GM21737 (cell line): ENCODE data around the gene MRPL14.
"Not testable (repeated sequence)": the region's sequence is repeated elsewhere in the genome, so short reads cannot be mapped to it uniquely, and the experiment has no call there.

Source experiments
- ATAC-seq: cut with Tn5 transposase; IDR thresholded peaks from one replicate; pipeline ENCODE4 v1.9.1; 2021; ENCODE audit warnings: mild to moderate bottlenecking, moderate library complexity; ENCODE audit not compliant: unreplicated experiment

The MRPL14 gene

DNA sequence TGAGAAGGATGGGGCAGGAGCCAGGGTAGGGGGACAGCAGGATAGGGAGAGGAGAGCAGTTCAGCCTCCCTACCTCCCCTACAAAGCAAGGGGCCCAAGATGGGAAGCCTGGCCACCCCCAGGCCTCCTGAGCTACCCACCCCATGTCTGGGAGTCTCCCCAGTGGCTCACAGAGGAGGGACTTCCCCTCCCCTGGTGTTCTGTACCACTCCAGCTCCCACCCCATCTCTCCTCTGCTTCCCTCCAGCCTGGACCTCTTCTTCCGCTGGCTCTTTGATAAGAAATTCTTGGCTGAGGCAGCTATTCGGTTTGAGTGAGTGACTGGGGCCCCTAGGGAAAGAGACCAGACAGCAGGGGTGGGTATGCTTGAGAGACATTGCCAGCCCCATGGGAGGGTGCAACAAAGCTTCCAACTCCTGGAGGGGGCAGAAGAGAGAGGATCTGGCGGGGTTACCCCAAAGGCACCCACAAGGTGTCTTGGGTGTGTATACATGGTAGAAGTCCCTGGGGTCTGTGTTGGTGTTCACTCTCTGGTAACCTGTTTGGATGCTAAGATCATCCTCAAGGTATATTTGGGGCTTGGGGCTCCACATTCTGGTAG, 23.2 kb upstream of the MRPL14 start:
- no peak for ATAC-seq

DNA sequence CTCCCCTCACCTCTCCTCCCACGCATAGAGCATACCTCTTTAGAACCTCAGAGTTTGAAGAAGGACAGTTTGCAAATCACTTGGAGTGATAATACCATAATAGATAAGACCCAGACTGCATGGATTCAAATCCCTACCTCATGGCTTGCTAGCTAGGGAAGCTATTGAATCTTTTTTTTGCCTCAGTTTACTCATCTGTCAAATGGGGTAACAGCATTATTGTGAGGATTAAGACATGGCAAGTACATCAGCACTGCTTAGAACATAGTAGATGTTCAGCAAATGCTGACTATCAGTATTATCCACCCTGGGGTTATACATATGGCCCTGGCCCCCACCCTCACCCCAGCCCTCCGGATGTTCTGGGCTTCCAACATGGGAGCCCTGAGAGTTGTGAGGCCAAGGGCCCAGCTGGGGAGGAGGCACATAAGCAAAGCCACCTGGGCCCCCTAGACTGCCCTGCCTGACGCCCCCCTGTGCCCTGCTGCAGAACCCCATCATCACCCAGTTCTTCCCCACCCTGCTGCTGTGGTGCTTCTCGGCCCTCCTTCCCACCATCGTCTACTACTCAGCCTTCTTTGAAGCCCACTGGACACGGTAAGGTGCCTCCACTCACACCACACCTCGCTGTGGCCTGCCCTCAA, 22.2 kb upstream of the MRPL14 start:
- ATAC-seq: no peak

DNA sequence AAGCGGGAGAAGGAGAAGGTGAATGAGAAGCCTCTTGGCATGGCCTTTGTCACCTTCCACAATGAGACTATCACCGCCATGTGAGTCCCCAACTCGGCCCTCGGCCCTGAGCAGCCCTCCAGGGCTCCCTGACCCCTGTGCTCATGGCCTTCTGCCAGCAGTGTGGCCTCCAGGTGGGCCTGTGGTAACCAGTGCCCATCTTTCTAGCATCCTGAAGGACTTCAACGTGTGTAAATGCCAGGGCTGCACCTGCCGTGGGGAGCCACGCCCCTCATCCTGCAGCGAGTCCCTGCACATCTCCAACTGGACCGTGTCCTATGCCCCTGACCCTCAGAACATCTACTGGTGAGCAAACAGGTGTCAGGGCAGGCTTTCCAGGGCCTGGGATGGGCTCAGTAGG, 21.1 kb upstream of the MRPL14 start:
- ATAC-seq: no peak

DNA sequence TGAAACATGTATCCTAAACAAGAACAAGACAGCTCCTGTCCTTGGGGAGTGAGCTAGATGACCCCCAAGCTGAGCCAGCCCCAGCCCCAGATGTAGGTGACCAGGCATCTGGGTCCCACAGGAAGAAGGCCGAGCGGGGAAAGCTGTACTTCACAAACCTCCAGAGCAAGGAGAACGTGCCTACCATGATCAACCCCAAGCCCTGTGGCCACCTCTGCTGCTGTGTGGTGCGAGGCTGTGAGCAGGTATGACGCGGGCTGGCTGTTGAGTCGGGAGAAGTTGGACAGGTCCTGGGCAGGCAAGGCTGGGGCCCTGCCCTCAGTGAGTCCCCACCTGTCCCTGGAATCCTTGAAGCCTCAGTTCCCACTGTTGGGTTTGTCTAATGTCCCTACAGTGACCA, 20.0 kb upstream of the MRPL14 start:
- no peak for ATAC-seq

DNA sequence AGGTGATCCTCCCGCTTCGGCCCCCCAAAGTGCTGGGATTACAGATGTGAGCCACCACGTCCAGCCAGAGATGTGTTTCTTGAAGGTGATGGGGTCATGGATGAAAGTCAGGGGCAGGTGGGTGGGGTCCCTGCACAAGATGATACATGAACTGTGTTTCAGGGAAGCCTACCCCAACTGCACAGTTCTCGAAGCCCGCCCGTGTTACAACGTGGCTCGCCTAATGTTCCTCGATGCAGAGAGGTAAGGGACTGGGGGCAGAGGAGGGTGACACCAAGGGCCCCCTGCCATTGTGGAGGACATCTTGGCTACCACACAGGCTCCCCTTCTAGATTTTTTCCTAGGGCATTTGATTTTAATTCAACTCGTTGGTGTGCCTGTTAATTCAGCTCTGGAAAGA, 19.4 kb upstream of the MRPL14 start:
- no peak for ATAC-seq

DNA sequence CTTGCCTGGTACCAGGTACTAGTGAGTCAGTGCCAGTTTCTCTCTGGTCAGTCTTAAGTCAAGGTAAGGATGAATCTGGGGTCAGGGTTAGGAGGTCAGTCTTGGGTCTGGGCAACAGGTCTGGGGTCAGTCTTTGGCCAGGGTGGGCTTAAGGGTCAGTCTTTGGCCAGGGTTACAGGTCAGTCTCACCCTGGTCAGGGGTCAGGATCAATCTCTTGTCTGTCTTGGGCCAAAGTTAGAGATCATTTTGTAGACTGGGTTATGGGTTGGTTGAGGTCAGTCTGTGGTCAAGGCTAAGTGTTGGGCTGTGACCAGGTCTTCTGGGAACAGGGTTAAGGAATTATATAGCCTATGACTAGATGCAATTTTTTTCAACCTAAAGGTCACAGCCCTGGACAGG, 18.6 kb upstream of the MRPL14 start:
- no peak for ATAC-seq

DNA sequence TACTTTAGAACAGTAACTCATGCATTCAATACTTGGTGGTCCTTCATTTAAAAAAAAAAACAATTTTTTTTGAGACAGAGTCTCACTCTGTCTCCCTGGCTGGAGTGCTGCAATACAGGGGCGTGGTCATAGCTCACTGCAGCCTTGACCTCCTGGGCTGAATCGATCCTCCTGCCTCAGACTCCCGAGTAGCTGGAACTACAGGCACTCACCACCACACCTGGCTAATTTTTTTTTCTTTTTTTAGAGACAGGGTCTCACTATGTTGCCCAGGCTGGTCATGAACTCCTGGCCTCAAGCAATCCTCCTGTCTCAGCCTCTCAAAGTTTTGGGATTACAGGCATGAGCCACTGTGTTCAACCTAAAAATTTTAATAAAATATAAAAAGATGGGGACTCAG, 17.3 kb upstream of the MRPL14 start:
- ATAC-seq: not testable (repeated sequence)

DNA sequence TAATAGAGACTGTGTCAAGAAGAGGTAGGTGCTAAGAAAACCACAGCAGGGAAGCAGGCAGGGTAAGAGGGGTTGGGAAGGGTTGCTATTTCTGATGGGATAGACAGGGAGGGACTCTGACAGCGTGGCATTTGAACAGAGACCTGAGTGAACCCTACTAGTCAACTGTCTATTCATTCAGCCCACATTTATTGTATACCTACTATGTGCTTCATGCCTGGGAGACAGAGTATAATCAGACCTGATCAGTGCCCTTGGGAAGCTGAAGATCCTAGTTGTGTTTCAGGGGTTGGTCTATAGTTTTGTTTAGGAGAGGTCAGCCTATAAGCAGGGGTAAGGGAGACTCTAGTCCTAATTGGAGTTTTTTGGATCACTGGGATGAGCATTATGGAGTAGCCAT, 16.5 kb upstream of the MRPL14 start:
- no peak for ATAC-seq

DNA sequence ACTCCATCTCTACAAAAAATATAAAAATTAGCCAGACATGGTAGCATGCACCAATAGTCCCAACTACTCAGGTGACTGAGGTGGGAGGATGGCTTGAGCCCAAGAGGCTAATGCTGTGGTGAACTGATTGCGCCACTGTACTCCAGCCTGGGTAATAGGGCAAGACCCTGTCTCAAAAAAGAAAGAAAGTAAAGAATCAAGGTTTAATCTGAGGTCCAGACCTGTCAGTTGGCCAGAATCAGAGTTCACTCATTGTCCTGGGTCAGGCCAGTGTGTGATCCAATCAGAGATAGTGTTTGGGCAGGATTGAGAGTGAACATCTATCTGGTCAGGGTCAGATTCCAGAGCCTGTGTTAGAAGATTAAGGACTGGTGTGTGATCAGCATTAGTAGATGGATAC, 15.6 kb upstream of the MRPL14 start:
- no peak for ATAC-seq

DNA sequence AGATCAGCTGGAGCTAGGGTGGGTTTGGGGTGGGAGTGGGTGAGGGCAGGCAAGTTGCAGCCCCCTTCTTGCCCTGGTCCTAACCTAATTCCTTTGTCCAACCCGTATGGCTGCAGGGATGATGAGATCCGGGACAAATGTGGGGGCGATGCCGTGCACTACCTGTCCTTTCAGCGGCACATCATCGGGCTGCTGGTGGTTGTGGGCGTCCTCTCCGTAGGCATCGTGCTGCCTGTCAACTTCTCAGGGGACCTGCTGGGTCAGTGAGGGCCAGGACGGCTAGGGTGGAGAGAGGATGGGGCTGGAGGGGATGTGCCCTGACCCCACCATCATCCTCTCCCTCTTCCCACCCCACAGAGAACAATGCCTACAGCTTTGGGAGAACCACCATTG, 12.1 kb upstream of the MRPL14 start:
- ATAC-seq: no peak

DNA sequence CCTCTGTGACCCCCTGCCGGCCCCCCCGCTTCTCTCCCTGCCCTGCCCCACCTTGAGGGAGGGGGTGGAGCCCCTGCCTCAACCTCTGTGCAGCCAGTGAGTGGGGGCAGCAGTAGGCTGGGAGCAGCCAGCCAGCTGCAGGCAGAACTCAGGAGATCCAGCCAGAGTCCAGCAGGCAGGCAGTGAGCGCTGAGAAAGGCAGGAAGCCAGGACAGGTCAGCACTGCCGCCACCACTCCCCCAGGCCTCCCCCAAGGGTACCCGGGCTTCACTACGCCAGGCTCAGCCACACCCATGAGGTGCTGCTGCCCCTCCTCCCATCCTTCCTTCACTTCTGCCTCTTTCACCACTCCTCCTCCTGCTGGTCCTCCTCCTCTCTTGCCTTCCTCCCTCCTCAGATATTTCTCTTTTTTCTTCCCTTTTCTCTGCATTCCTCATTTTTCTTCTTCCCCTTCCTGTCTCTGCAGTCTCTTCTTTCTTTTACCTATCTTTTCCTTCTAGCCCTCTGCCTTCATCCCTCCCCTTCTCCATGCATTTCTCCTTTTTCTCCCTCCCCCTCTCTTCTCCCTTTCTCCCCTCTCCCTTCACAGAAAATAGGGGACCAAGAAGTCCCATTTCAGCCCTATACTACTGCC, 11.6 kb upstream of the MRPL14 start:
- no peak for ATAC-seq

DNA sequence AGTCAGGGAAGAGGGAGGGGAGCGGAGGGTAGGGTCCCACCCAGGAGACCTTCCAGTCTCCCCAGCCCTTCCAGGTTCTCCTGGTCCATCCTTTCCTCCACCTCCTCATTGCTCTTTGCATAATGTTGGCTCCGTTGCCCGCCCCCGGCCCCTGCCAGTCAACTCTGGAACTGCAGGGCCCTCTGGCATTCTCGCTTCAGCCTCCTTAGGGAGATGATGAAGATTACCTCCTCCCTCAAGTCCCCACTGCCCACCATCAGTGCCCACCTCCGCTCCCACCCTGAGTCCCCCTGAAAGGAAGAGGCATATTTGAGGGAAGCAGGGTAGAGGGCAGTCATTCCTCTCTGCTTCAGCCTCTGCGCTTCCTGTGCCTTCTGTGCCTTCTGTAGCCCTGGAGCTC, 8.6 kb upstream of the MRPL14 start:
- ATAC-seq: no peak

DNA sequence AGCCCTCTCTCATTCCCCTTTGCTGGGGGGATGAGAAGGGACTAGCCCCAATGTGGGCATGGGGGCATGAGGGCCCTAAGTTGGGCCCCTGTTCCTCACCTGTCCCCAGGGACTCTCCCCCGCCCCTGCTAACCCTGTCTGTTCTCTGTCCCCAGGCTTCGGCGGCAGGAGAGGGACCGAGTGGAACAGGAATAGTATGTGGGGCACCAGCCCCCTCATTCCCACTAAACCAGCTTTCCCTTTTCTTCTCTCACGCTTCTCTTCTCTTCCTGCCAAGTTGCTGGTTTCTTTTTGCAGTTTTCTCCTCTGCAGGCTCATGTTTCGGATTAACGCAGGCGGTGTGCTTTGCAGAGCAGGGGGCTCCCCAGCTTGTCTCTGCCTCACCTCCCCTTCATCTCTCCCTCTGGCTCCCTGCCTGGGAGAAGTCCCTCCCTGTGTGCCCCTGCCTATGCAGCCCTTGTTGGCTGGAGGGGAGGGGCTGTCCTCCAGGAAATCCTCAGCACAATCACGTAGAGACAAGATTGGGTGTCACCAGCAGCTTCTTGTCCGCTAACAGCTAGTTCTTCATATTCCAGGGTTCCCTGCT, 8.0 kb upstream of the MRPL14 start:
- no peak for ATAC-seq

DNA sequence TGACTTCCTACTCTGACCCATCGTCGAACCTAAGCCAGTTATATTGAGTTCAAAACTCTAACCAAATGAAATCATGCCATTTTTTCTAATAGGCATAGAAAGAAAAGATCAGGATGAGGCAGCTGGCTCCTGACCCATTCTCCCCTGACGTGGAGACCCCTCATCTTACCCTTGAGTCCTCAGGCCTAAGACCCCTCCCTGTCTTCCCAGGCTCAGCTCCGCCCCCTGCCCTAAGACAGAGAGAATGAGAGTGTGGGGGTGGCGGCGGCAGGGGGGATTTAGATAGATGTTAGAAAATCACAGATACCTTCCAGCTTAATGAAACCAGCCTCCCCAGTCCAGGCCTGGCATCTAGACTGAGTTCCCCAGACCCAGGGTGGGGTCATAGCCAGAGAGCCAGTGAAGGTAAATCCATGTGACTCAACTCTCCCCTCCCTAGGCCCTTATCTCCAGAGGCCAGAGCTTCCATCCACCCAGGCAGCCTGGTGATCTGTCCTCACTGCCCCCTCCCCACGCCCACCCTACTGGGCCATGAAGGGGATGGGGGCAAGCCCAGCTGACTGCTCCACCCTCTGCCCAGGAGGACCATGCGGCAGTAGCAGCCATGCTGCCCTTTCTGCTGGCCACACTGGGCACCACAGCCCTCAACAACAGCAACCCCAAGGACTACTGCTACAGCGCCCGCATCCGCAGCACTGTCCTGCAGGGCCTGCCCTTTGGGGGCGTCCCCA, 6.9 kb upstream of the MRPL14 start:
- no peak for ATAC-seq

DNA sequence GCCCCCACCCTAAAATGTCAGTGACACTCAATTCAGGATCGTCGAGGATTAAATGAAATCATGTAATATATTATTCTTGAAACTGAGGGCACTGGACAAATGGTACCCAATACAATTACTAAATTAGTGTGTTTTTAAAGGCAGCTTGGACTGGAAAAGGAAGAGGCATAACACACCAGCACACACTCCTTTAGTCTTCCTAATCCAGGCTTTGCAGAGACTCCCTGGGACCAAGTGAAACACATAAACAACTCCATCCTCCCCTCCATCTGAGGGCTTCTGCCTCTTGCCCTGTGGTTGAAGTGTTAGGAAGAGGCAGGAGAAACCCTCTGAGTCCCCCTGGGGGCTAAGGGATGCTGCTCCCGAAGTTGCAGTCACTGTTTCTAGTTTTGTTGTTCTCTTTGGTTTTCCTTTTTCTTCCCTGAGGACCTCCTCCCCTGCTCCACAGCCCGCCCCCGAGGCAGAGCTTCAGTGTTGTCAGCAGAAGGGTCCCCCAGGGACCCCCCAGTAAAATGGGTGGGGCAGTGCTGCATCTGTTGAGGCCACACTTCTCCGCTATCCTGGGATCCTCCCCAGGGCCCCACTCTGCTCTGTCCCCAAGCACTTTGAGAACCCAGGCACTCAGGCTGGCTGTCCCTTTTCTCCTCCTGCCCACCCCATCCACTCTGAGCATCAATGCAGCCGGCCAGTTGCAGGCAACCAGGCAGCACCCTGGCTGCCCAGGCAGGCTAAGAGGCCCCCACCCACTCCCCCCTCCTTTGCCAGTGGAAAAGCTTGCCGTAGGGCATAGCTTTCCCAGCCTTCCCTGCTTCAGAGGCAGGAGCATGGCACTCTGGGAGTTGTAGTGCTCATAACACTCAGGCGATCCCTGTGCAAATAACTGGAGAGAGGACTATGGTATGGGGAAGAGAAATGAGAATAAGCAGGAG, 6.0 kb upstream of the MRPL14 start:
- no peak for ATAC-seq

DNA sequence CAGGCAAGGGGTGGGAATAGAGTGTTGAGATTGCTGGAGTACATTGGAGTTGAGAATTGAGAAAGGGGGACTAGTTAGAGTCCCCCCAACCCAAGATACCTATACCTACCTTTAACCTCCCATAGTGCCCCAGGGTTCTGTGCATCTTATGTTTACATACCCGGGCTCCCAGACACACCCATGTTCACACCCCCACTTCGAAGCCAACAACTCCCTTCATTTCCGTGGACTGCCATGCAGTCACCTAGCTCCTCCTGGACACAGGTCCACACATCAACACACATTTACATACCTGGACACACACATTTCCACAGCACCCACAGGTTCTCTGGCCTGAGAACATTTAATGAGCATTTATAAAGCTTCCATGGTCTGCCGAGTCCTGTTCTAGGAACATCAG, 5.2 kb upstream of the MRPL14 start:
- ATAC-seq: no peak

DNA sequence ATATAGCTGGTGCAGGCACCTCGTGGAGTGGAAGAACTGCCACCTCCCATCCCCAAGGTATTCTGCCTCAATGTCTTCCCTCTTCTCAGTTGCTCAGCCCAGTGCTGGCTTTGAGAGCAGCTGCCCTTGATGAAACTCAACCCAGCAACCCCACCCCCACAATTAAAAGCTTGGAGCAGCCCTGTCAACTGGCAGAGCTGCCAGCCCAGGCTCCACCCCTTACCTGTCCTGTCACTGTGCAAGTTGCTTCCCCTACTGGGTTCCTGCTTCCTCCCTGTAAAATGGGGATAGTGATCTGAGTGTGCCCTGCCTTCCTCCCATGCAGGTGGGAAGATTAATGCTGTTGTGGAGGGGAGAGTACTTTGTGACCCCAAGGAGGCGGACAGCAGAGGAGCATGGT, 4.6 kb upstream of the MRPL14 start:
- ATAC-seq: no peak

DNA sequence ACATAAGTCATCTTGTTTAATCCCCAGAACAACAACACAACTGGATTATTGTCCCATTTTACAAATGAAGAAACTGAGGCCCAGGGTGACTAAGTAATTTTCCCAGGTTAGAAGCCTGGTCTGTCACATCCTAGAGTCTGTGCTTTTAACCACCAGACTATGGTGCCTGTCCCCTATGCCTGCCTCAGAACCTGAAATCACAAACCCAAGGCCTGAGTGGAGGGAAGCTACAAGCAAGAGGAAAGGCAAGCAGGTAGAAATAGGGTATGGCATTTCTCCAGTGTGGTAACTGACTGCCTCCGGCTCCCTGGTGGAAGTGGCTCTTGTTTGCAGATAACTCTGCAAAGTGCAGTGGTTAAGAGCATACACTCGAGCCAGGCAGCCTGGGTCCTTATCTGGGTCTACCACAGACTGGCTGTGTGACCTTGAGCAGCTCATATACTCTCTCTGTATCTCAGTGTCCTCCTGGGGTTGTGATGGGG, 2.6 kb upstream of the MRPL14 start:
- no peak for ATAC-seq

DNA sequence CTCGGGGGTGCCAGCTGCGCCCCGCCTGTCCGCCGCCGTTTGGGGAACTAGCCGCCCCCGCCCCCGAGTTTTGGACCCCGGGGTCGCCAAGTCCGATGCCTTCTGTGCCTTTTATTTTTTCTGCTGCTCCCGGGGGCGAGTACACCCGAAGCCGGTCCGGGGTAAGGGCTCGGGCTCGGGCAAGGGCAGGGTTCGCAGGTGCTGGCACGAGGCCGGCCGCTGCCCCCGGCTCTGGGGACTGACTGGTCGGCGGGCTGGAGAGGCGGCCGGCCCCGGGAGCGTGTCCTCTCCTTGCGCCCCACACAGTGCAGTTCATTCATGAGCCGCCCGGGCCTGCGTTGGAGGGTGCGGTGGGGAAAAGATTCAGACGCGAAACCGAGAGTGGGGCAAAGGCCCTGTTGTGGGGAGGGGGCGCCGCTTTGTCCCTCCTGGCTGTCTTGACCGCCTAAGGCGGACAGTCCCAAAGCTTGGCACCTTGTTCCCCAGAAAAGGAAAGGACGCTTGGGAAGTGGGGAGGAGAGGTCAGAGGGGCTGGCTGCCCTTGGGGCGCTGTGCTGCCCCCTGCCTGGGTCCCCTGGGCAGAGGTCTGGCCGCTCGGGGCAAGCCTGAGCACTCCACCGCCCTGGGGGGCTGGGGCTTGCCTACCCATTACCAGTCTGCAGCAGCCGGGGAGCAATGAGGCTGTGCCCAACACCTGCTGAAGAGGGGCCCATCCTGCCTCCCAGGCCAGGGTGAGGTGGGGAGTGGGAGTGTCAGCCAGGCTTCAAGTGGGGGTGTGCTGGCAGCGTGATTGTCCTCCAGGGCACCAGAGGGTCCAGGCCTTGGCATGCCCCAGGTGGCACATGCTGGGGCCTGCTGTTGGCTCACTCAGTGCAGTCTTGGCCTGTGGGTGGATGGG, 1.0 kb upstream of the MRPL14 start:
- peak; percentile 21 for ATAC-seq
